Left colon (tissue), 2 donors: ENCODE results near the gene HES6. TPM values are rescaled to one million over a fixed set of nuclear protein-coding genes. Genes with fewer than 3 reads are reported as not detected.
A peak's percentile ranks its signal among the peaks of the same experiment; 100 is the strongest.
"Not testable (repeated sequence)": the region's sequence is repeated elsewhere in the genome, so short reads cannot be mapped to it uniquely, and the experiment has no call there.

Experiments
- ATAC-seq: fragments of 200-7000 bp; cut with Tn5 transposase; one replicate; pipeline ENCODE4 v1.9.1; 2020; ENCODE audit warnings: mild to moderate bottlenecking, moderate library complexity
- DNase-seq, 2 donors: peaks; one replicate each; pipeline ENCODE4 v3.0.0-alpha.2; 2020
- intact Hi-C, 2 donors: fragments of 100-400 bp; cut with DNase I in 1 of 2; cut with micrococcal nuclease in 1 of 2; formaldehyde crosslinking; loops; one replicate each; pipeline versions ENCODE4 v1.11.2 to v1.14.0; 2022; cut with DNase I, micrococcal nuclease
- total RNA-seq, 2 donors: library from RNA; stranded (reverse); fragmentation: NEBNext Ultra II Directional; extraction: Animal tissue kit (Norgen Biotek cat#: 25700); gene quantifications; one replicate each; pipeline ENCODE4 v1.2.1, GENCODE V29; 2021
- donor health status: DM: no; HTN: no; CAD: no.
- donor health status: DM: yes; HTN: yes; CAD: no.

Gene HES6
- total RNA-seq, 2 donors from 2014 or later = 32.0 to 54.8 TPM

DNA sequence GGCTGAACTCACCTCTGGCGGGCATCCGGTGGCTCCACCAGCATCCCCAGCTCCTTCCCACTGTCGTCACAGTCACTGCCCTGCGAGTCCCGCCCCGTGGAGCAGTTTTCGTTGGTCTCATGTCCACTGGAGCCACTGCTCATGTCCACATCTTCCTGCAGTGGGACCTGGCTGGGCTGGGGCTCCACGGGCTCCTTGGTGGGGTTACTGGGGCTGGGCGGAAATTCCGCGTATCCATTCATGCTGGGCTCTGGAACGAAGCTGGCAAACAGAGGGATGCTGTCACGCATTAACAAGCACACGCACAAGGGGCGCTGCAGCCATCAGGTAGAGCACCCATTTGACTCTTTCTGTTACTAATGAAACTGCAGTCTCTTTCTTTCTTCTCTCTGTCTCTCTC, 37.9 kb upstream of the HES6 start:
- intact Hi-C loops = no loop called here
- ATAC-seq (no peak), DNase-seq (no peak)

- peak; percentile 62 to 67 for DNase-seq
- intact Hi-C loops = no loop called here
These were observed 34.5 kb upstream of the HES6 start for GRCh38 chr2:238274152-238274865.

DNA sequence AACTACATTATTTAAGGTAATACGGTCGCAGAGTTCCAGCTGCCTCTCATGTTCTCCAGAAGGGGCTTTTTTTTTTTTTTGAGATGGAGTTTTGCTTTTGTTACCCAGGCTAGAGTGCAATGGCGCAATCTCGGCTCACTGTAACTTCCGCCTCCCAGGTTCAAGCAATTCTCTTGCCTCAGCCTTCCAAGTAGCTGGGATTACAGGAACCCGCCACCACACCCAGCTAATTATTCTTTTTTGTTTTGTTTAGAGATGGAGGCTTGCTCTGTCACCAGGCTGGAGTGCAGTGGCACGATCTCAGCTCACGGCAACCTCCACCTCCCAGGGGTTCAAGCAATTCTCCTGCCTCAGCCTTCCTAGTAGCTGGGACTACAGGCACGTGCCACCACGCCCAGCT, 33.6 kb upstream of the HES6 start:
- ATAC-seq = peak; percentile 81
- intact Hi-C loops = not testable (repeated sequence)
- DNase-seq = peak in 1 of 2 donors; percentile 67

More at GRCh38 chr2:238274152-238274865, 34.5 kb upstream of the HES6 start:
- peak; percentile 87 for ATAC-seq

DNA sequence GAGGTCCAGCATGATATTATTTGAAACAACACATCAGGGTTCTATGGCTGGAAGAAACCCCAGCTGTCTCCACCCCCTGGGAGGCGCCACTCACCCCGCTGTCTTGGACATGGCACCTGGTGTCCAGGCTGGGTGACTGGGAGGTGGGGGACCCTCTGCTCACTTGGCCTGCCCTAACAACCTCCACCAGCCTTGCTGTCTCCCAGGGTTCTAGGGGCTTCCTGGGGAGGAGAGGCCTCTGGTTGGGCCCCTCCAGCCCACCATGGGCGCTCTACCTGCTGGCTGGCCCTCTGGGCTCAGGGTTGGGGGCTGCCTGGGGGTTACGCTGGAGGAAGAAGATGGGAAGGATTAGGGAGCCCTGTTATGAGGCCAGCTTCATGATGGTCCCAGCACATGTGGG, 32.3 kb upstream of the HES6 start:
- DNase-seq (no peak), ATAC-seq (no peak)
- intact Hi-C loops = no loop called here

DNA sequence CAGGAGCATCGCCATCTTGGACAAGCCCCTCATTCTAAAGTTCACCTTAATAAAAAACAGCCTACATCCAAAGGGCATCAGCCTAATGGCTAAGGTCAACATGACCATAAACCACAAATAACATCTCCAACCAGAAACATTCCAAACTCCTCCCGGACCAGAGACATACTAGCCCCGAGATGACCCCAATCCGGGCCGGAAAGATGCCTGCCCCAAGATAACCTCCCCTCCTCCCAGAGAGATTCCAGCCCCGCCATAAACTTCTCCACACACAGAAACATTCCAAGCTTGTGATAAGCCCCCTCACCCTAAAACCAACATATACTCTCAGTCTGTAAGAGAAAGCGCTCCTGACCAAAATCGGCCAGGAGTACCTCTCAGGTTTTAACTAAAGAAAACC, 31.8 kb upstream of the HES6 start:
- intact Hi-C loops, DNase-seq, ATAC-seq: not testable (repeated sequence)

- intact Hi-C loops = no loop called here
- DNase-seq (no peak), ATAC-seq (no peak)
These were observed 31.3 kb upstream of the HES6 start for GRCh38 chr2:238271061-238271554.

DNA sequence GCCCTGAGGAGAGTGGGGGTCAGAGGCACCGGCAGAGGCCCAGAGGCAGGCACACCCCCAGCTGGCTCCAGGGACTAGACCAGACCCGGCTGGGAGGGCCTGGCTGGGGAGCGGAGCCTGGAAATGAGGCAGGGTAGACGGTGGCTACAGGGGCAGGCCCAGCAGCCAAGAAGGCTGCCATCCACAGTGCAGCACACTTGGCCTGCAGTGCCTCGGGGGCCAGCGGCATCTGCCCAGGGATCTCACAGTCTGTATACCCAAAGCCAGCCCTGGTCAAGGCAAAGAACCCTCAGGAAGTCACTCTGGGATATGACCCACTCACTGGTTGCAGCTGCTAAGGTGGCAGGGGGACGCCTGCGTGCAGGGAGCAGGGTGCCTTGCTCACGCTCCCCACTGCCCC, 30.8 kb upstream of the HES6 start:
- ATAC-seq (no peak), DNase-seq (no peak)
- intact Hi-C loops = no loop called here

GRCh38 chr2:238269741-238270140, 29.9 kb upstream of the HES6 start:
- ATAC-seq (no peak), DNase-seq (no peak)
- intact Hi-C loops = loop anchor here in 1 of 2 donors (10.0 kb wide), 2 partner anchors 105 to 415 kb away; partner anchors contain the start of gene RAMP1

GRCh38 chr2:238267884-238268680, 28.2 kb upstream of the HES6 start:
- DNase-seq = no peak
- intact Hi-C loops = loop anchor here in 1 of 2 donors (10.0 kb wide), 2 partner anchors 103 to 413 kb away; partner anchors contain the start of gene RAMP1
- ATAC-seq = no peak

DNA sequence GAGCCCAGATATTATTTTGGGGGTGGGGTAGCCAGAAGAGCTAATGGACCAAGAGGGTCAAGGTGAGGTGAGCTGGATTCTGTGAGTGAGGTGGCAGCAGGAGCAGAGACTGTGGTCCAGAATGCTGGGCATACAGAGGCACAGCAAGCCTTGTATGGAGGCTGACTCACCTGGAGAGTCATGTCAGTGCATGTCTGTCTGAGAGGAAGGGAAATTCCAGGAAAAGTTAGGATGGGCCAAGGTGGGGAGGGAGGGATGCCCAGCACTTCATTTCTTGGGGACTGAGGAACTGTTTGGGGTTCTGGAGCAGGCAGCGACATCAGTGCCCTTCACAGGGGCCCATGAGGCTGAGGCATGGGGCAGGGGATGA, 27.5 kb upstream of the HES6 start:
- intact Hi-C loops = loop anchor here in 1 of 2 donors (10.0 kb wide), 2 partner anchors 103 to 413 kb away; partner anchors contain the start of gene RAMP1
- DNase-seq = no peak
- no peak for ATAC-seq

DNA sequence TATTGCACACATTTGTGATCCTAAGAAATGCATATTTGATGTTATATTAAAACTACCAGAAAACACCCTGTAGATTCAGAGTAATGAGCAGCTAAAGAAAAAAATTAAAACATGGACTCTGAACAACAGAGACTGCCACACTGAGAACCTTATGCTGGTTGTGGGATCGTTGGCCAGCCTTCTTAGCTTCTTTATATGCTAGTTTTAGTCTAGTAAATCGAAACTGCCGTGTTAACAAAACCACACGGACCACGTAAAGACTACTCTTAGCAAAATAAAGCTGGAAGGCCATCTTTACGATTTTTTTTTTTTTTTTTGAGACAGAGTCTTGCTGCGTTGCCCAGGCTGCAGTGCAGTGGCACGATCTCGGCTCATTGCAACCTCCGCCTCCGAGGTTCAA, 25.8 kb upstream of the HES6 start:
- ATAC-seq = no peak
- intact Hi-C loops = loop anchor here in 1 of 2 donors (10.0 kb wide), 2 partner anchors 101 to 411 kb away; partner anchors contain the start of gene RAMP1
- no peak for DNase-seq

DNA sequence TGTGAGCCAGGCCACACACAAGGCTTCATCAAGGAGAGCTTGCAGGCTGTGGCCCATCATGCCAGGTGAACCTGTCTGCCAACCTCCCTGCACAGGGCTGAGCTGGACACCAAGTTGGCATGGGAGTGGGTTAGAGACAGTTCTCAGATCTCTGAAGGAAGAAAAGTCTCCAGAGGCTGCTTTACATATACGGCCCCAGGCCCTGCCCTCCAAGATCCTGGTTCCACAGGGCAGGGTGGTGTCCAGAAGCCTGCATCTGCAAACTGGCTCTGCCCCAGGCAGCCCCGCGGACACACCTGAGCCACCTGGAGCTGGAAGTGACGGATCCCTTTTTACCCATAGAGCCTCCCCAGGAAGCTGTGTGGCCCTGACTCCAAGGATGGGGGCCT, 24.2 kb upstream of the HES6 start:
- intact Hi-C loops = loop anchor here in 1 of 2 donors (10.0 kb wide), 2 partner anchors 99 to 409 kb away; partner anchors contain the start of gene RAMP1
- peak; percentile 69 for ATAC-seq
- DNase-seq = peak in 1 of 2 donors; percentile 50

DNA sequence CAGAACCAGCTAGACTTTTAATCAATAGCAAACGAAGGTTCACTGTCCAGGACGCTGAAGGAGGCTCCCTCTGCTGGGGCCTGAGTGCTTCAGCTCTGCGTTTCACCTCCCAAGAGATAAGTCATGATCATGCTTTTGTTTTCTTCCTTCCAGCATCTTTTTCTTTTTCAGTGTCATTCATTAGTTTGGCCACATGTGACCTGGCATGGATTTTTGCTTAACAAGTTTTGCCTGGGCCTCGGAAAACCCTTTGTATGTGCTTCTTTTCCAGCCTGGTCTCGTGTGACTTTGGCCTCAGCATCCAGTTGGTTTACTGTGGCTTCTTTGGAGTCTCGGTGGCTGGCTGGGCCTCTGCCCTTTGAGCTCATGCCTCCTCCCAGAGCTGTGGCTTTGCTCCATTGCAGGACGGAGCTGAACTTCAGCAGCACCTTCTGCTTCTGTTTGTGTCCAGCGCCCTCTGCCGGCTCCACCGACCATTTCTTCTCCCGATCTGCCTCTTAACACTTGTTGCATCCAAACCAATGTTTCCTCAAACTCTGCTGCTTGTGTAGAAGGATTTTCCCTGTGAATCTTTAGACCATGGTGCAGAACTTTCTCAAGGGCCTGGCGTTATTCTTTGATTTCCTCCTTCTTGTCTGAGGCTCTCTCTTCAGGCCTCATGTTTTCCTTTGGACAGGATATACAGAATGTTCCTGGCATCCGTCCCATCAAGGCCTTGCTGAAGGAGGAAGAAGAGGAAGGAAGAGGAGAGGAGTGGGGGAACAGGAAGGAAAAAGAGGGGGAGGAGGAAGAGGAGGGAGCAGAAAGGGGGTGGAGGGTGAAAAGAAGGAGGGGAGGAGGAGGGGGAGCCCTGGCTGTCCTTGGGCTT, 23.6 kb upstream of the HES6 start:
- intact Hi-C loops = loop anchor here in 1 of 2 donors (10.0 kb wide), 2 partner anchors 99 to 409 kb away; partner anchors contain the start of gene RAMP1
- peak; percentile 93 to 94 for DNase-seq
- ATAC-seq = peak; percentile 88

- DNase-seq (no peak), ATAC-seq (no peak)
- intact Hi-C loops = loop anchor here in 1 of 2 donors (10.0 kb wide), 2 partner anchors 98 to 408 kb away; partner anchors contain the start of gene RAMP1
These were observed 22.8 kb upstream of the HES6 start for GRCh38 chr2:238262496-238263122.

GRCh38 chr2:238261718-238262375, 22.0 kb upstream of the HES6 start:
- intact Hi-C loops = loop anchor here in 1 of 2 donors (10.0 kb wide), 2 partner anchors 97 to 407 kb away; partner anchors contain the start of gene RAMP1
- DNase-seq = no peak

DNA sequence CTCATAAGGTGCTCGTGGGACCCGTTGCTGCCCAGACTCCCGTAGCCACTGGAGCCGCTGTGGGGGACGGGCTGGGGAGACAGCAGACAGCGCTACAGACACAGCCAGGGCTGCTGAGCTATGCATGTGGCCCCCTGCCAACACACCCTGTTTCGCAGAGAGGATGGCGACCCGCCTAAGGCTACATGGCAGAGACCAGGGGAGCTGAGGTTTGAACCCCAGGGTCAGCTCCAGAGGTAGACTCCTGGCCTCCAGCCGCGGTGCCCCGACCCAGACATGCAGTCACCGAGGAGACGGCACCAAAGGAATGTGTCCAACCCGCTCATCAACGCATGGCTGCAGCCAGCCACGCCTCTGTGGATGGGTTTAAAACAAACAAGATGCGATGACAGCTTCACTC, 21.0 kb upstream of the HES6 start:
- ATAC-seq = no peak
- no peak for DNase-seq
- intact Hi-C loops = loop anchor here in 1 of 2 donors (10.0 kb wide), 2 partner anchors 96 to 406 kb away; partner anchors contain the start of gene RAMP1

More at GRCh38 chr2:238261718-238262375, 22.0 kb upstream of the HES6 start:
- no peak for ATAC-seq
